ENCODE results near the gene TPP2.

- TF ChIP-seq, protein P1, sequence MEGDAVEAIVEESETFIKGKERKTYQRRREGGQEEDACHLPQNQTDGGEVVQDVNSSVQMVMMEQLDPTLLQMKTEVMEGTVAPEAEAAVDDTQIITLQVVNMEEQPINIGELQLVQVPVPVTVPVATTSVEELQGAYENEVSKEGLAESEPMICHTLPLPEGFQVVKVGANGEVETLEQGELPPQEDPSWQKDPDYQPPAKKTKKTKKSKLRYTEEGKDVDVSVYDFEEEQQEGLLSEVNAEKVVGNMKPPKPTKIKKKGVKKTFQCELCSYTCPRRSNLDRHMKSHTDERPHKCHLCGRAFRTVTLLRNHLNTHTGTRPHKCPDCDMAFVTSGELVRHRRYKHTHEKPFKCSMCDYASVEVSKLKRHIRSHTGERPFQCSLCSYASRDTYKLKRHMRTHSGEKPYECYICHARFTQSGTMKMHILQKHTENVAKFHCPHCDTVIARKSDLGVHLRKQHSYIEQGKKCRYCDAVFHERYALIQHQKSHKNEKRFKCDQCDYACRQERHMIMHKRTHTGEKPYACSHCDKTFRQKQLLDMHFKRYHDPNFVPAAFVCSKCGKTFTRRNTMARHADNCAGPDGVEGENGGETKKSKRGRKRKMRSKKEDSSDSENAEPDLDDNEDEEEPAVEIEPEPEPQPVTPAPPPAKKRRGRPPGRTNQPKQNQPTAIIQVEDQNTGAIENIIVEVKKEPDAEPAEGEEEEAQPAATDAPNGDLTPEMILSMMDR (IDR thresholded peaks at IDR 0.05): no peak
- TF ChIP-seq POLR2A (IDR thresholded peaks at IDR 0.05): no peak
Observed at GRCh38 chr13:102701331-102701730, 104.5 kb downstream of the TPP2 start.

Data from esophagus squamous epithelium (tissue), 4 donors.